GM18507 (cell line): Measurements from ENCODE around the gene TAS2R5.
"Not testable (repeated sequence)": the region's sequence is repeated elsewhere in the genome, so short reads cannot be mapped to it uniquely, and the experiment has no call there.

ENCODE experiments used
- DNase-seq: peaks from one replicate; pipeline ENCODE4 v3.0.0; 2011; ENCODE audit warnings: low read depth; ENCODE audit not compliant: insufficient read length; ENCODE audit errors: extremely low spot score
- FAIRE-seq: peaks from 2 replicates; lab custom pipeline; 2011; peaks lifted over from hg19 to GRCh38; lab: Jason Lieb, UNC

TAS2R5 gene, protein sequence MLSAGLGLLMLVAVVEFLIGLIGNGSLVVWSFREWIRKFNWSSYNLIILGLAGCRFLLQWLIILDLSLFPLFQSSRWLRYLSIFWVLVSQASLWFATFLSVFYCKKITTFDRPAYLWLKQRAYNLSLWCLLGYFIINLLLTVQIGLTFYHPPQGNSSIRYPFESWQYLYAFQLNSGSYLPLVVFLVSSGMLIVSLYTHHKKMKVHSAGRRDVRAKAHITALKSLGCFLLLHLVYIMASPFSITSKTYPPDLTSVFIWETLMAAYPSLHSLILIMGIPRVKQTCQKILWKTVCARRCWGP

DNA sequence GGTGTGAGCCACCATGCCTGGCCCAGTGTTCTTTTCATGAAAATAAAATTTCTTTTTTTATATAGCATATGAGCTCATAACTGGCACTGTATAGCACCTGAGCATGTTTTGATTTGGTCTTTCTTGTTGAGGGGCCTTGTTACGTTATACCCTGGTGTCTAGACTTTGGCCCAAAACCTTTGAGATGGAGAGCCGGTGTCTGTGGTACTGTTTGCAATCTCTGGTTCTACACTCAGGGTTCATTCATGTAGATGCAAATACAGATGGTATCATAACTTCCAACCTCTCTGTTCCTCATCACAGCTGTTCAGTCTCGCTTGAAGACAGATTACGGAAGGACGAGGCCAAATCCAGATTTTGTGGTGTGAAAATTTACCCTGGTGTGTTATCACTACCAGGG lies at the start of gene TAS2R5:
TAS2R5 (plus strand) TSS at position 301 of the 400 bp plus-strand sequence. CDS start 145 bp downstream, outside the sequence.
- FAIRE-seq (no peak), DNase-seq (no peak)

DNA sequence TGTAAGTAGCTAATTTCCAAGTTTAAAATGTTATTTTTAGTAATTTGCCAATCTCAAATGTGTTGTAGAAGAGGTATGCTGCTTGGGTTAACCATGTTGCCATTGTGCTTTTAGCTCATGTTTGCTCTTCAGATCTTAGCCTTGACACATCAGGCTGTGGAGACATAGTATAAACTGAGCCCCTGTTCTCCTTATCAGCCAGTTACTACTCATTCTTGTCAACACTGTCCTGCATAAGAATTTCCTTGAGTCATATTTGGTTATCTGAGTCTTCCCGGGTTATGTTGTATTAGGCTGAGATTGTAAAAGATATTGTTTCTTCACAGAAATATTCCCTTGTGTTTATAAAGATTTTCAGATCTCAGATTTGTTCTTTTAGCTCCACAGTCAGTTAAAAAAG lies 47.8 kb upstream of the TAS2R5 start:
- FAIRE-seq (no peak), DNase-seq (no peak)

DNA sequence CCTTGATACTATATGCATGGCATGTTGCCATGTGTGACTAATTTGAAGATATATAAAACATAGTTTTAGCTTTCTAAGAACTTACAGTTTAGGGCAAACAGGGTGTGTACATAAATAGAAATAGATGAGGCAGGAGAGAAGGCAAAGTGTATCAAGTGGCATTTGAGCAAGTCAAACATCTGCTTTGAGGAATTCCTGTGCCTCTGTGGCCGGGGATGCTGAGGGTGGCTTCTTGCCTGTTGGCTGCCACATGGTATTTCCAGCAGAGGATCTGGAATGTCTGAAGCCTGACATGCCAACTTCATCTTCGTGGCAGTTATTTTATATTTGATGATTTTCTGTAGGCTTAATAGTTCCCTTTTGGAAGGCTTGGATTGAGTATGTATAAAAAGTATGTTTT lies 45.9 kb upstream of the TAS2R5 start:
- no peak for DNase-seq
- no peak for FAIRE-seq

DNA sequence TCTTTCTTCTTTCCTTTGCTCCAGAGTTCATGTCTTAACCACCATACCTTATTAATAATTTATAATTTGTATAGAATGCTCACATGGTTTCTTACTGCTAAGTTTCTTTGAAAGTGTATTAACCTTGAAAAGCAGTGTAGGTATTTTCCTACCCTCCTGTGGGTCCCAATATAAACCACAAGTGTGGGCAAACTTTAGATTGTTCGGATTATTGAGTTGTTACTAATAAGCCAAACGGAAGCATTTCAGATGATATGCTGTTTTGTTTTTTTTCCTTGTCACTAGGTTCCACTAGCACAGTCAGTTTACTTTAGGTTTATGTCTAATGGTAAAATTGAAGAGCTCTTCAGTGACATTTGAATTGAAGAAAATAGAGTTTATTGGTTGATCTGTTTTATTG lies 41.6 kb upstream of the TAS2R5 start:
- FAIRE-seq (no peak), DNase-seq (no peak)

DNA sequence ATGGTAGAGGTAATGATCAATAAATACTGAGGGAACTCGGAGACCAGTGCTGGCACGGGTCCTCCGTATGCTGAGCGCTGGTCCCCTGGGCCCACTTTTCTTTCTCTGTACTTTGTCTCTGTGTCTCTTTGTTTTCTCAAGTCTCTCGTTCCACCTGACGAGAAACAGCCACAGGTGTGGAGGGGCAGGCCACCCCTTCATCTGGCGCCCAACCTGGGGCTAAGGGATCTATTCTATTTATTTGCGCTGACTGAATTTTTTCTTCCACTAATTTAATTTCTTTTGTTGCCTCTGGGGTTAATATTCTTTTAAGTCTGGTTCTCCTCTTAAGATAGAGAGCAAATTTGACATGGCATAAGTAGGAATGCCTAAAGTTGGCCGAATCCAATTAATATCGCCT lies 38.1 kb upstream of the TAS2R5 start:
- not testable (repeated sequence) for FAIRE-seq, DNase-seq

DNA sequence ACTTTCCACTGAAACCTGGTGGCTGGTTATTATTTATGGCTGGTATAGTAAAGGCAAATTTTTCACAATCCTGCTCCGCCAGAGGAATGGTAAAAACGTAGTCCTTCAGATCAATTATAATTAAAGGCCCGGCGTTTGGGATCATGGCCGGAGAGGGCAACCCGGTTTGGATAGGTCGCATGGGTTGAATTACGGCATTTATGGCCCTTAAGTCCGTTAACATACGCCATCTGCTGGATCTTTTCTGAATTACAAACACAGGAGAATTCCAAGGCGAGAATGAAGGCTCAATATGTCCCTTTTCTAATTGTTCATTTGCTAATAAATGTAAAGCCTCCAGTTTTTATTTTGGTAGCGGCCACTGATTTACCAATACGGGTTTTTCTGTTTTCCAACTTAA lies 37.4 kb upstream of the TAS2R5 start:
- DNase-seq: no peak
- no peak for FAIRE-seq

DNA sequence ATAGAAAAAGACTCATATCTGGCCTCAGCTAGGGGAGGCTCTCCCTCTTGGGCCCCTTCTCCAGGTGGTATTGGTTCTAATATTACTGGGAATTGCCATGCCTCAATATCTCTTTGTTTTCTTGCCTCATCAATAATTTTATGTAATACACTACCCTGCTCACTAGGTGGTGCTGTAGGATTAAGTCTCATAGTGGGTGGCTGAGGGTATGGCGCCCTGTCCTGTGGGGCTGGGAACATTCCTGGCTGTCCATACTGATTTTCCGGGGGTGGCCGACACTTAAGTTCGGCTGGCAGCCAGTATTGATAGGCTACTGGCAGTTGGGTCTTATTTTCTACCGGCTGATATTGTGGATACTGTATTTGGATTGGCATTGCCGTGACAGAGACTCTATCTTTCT lies 35.1 kb upstream of the TAS2R5 start:
- DNase-seq: no peak

DNA sequence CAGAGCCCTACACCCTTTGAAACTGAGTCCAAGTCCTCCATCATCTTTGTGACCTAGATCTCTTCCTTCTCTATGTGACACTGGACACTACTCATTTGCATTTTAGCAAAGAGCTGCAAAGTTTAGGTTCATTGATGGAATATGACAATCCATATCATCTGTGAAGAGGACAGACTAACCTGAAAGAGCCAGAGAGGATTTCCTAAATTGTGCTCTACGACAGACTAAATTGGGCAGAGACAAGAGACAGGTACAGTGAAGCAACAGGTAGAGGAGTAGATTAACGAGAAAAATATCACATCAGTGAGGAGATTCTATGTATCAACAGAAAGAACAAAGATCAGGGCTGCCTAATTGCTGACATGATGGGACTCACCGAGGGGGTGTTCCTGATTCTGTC lies 26.2 kb upstream of the TAS2R5 start, which contains the start of gene TAS2R3:
TAS2R3 (plus strand) TSS at position 301 of the 400 bp plus-strand sequence; CDS start at position 363, 62 bp downstream.
- DNase-seq (no peak), FAIRE-seq (no peak)

More for the DNA sequence above, 35.1 kb upstream of the TAS2R5 start:
- peak; percentile 21 for FAIRE-seq

DNA sequence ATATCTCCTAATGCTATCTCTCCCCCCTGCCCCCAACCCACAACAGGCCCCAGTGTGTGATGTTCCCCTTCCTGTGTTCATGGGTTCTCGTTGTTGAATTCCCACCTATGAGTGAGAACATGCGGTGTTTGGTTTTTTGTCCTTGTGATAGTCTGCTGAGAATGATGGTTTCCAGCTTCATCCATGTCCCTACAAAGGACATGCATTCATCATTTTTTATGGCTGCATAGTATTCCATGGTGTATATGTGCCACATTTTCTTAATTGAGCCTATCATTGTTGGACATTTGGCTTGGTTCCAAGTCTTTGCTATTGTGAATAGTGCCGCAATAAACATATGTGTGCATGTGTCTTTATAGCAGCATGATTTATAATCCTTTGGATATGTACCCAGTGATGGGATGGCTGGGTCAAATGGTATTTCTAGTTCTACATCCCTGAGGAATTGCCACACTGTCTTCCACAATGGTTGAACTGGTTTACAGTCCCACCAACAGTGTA lies 19.9 kb upstream of the TAS2R5 start:
- not testable (repeated sequence) for DNase-seq, FAIRE-seq

DNA sequence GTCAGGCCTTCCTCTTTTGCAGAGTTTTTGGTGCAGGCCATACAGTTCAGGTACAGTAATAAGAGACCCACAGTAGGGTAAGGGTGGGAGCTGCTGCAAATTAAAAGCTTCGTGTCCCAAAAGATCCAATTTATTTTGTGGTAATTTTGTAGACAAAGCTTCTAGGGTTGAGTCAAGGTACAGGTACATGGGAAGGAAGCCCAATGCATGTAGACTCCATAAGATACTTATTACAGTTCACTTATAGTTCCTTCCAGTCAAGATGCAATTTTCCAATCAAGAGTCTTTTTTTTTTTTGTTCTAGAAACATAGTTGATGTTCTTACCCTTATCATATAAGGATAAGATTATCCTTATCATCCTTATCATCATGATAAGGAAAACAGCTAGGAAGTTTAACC lies 13.6 kb upstream of the TAS2R5 start, which contains the start of gene TAS2R4:
TAS2R4 (plus strand) TSS at position 301 of the 400 bp plus-strand sequence. CDS start 1,815 bp downstream, outside the sequence.
- no peak for DNase-seq
- no peak for FAIRE-seq

DNA sequence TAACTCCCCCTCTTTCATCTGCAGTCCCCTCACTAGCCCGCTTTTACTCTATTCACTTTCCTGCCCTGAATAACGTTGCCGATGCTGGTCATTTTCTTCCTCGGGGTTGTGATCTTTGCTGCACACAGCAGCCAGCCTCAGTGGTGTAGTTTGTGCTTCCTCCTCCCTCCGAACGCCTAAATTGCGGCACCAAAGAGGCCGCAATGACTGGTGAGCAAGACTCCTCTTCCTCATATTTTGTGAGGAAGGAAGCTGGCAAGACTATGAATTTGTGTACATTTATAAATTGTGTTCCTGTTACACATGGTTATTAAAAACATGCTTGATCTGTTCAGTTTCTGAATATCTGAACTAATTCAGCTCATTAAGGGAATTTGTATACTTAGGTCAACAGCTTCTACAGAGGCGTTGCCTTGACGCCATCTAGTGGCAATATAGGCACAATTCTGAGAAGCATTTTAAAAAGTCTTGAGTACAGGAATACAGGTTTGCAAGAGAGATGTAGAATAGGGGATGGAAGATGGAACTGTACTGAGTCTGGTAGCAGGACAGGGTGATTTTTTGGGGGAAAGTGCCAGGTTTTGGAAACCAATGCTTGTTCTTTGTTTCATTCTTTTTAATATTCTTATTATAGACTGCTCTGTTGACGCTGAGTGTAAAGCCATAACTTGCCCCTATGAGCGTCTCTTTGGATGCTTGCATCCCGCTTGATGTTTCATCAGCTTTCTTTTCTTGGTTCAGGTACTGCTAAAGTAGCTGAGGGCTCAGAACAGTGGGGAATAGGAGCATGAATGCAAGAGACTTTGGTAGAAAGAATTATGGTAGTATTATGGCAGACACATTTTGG lies 4.1 kb upstream of the TAS2R5 start:
- FAIRE-seq (peak; percentile 75), DNase-seq (peak; percentile 20)

DNA sequence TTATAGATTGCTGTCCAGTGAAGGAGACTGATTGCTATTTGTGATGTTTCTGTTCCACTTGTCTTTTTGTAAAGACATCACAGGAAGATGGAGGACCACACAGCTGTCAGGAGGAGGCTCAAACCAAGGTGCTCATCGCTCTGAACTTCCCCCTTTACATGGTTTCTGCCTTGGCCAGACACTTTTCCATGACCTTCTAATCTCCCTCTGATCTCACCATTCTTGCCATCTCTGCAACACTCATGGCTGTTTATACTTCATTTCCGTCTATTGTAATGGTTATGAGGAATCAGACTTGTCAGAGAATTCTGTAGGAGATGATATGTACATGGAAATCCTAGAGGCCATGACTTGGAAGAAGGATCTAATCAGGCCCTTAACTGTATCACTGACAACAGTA lies 1.7 kb upstream of the TAS2R5 start:
- DNase-seq: no peak
- no peak for FAIRE-seq

DNA sequence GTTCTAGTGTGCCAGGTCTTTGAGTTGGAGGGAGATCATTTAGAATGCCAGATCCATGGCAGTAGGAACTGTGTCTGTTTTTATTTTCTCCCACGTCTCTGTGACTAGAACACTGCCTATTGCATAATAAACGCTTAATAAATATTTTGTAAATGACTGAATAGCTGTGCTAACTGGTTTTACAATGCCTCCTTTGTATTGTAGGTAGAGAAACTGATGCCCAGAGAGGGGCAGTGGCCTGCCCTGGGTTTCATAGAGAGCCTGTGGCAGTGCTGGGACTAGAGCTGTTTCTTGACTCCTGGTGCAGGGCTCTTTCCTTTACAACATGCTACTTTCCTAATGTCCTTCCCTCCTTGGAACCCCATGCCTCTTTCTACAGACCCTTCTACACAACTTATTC lies 2.5 kb downstream of the TAS2R5 start:
- FAIRE-seq (no peak), DNase-seq (no peak)

DNA sequence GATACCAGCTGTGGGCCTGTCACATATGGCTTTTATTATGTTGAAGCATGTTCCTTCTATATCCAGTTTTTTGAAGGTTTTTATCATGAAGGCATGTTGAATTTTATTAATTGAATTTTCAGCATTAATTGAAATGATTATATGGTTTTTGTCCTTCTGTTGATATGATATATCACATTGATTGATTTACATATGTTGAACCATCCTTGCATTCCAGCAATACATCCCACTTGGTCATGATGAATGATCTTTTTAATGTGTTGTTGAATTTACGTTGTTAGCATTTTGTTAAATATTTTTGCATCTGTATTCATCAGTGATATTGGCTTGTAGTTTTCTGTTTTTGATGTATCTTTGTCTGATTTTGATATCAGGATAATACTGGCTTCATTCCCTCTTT lies 30.1 kb downstream of the TAS2R5 start:
- DNase-seq: no peak
- FAIRE-seq: no peak

DNA sequence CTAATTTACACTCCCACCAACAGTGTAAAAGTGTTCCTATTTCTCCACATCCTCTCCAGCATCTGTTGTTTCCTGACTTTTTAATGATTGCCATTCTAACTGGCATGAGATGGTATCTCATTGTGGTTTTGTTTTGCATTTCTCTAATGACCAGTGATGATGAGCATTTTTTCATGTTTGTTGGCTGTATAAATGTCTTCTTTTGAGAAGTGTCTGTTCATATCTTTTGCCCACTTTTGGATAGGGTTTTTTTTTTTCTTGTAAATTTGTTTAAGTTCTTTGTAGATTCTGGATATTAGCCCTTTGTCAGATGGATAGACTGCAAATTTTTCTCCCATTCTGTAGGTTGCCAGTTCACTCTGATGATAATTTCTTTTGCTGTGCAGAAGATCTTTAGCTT lies 32.4 kb downstream of the TAS2R5 start:
- DNase-seq, FAIRE-seq: not testable (repeated sequence)

DNA sequence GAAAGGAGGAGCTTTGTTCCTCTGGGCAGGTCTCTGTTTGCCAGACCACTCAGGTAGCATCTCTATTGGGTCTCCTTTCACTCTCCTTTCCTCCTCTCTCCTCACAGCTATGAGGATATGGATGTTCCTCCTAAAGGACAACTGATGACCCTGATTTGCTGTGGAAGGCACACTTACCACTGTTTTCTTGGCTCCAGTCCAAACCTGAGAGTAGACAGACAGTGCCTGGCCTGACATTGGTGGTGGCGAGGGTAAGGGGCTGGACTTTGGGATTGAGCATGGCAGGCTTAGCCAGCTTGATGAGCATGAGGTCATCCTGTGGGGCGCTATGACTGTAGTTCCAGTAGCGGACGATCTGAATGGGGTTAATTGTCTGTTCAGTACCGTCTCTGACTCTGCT lies 47.7 kb downstream of the TAS2R5 start:
- FAIRE-seq: no peak

DNA sequence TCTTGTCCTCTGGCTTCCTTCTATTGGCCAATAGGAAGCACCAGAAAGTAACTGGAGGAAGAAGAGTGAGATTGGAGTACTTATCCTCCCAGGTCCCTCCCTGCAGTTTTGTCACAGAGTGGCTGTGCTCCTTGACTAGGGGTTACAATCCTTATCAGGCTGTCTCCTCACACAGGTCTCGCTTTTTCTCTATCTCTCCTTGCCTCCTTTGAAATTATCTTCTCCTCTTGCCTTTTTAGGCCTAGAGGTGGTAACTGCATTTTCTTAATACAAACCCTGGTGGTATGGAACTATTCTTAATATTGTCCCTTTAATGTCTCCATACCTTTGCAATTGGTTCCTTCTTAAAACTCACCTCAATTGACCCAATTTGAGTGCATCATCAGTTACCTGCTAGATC lies 48.6 kb downstream of the TAS2R5 start:
- DNase-seq (no peak), FAIRE-seq (no peak)

More for the DNA sequence above, 47.7 kb downstream of the TAS2R5 start:
- DNase-seq: no peak

DNA sequence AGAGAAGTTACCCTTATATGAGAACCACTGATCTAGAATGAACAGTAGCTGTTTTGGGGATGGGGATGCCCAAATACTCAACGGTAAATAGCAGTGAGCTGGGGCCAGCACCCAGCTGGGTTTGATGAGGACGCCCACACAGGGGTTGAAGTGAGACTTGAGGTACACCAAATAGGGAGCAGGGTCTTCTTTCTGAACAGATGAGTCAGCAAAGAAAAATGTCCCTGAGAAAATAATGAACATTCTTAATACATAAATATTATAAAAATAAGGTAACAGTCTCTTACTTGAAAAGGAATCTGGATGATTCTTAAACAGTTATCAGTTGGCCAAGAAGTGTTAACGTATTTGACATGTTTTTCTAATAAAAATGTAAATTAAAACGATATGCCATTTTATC lies 49.2 kb downstream of the TAS2R5 start:
- DNase-seq: no peak
- no peak for FAIRE-seq

DNA sequence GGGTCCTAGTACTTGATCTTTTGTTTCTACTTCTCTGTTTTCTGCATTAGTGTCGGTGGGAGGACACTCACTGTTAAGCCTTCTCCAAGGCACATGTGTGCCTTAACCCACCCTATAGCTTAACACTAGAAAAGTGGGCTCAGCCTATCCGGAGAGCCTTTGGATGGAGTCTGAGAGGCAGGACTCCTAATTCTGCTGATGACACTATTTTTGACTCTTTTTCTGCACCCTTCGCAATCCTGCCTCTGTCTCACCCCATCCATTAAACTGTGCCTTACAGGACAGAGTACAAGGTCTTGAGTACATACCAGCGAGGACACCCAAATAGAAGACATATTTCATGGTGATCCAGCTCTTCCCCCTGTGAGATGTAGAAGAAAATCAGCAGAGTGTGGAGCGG lies 50.7 kb downstream of the TAS2R5 start:
- FAIRE-seq (no peak), DNase-seq (no peak)
